22Rv1 (cell line): ENCODE measurements around the gene PLSCR3.

Experiments used
- CTCF ChIP-seq: fragments of 450-650 bp; IDR thresholded peaks from 2 replicates; pipeline ENCODE4 v1.5.1; 2017; ENCODE audit warnings: mild to moderate bottlenecking
- ZFX ChIP-seq: fragments of 450-650 bp; IDR thresholded peaks from 2 replicates; pipeline ENCODE4 v1.6.1; 2017; ENCODE audit warnings: antibody characterized with exemption, borderline replicate concordance

- TF ChIP-seq CTCF (no peak), ZFX (no peak)
These were observed 21.5 kb upstream of the PLSCR3 start for GRCh38 chr17:7415784-7416183.
